OCI-LY1 (cell line): ENCODE data around the gene HTRA3.

Experiments used
- H2AFZ ChIP-seq: fragments of 200-600 bp; sonication (generic), shearing (Covaris generic); 2 replicates; pipeline ENCODE4 v1.6.0; 2014; ENCODE audit warnings: antibody characterized with exemption, mild to moderate bottlenecking, low read length
- H3F3A ChIP-seq: fragments of 200-600 bp; sonication (generic), shearing (Covaris generic); 2 replicates; pipeline ENCODE4 v1.6.0; 2014; ENCODE audit warnings: mild to moderate bottlenecking, antibody characterized with exemption, low read length, moderate library complexity; ENCODE audit not compliant: insufficient read depth
- H3K27ac ChIP-seq: fragments of 200-600 bp; sonication (generic); 2 replicates; pipeline ENCODE4 v1.5.1; 2014; ENCODE audit warnings: low read length, mixed run types, mild to moderate bottlenecking, low read depth; ENCODE audit not compliant: poor library complexity, severe bottlenecking
- H3K27me3 ChIP-seq: fragments of 200-600 bp; sonication (generic); 2 replicates; pipeline ENCODE4 v1.6.0; 2014; ENCODE audit warnings: antibody characterized with exemption, mild to moderate bottlenecking, low read length, moderate library complexity; ENCODE audit not compliant: insufficient read depth
- H3K36me3 ChIP-seq: fragments of 200-600 bp; sonication (generic); 2 replicates; pipeline ENCODE4 v1.6.1; 2014; ENCODE audit warnings: mild to moderate bottlenecking, antibody characterized with exemption, low read length, moderate library complexity, mixed read lengths; ENCODE audit not compliant: insufficient read depth
- H3K4me1 ChIP-seq: fragments of 200-600 bp; sonication (generic); 2 replicates; pipeline ENCODE4 v1.5.1; 2014; ENCODE audit warnings: mild to moderate bottlenecking, low read length, moderate library complexity; ENCODE audit not compliant: insufficient read depth, severe bottlenecking
- H3K4me2 ChIP-seq: fragments of 200-600 bp; sonication (generic), shearing (Covaris generic); 2 replicates; pipeline ENCODE4 v1.6.1; 2014; ENCODE audit warnings: low read length
- H3K4me3 ChIP-seq: fragments of 200-600 bp; sonication (generic); 2 replicates; pipeline ENCODE4 v1.5.1; 2014; ENCODE audit warnings: low read length, low read depth, mild to moderate bottlenecking, mixed read lengths; ENCODE audit not compliant: poor library complexity, severe bottlenecking
- H3K79me2 ChIP-seq: fragments of 200-600 bp; shearing (Covaris generic); 2 replicates; pipeline ENCODE4 v1.6.1; 2016; ENCODE audit warnings: mixed run types, low read length, mixed read lengths; ENCODE audit not compliant: insufficient read depth
- H3K9ac ChIP-seq: fragments of 200-600 bp; sonication (generic), shearing (Covaris generic); 2 replicates; pipeline ENCODE4 v1.6.1; 2014; ENCODE audit warnings: mild to moderate bottlenecking, low read length, mixed read lengths
- H3K9me2 ChIP-seq: fragments of 200-600 bp; sonication (generic), shearing (Covaris generic); 2 replicates; pipeline ENCODE4 v1.6.1; 2014; ENCODE audit warnings: low read depth, mild to moderate bottlenecking, low read length, mixed read lengths
- H3K9me3 ChIP-seq: fragments of 200-600 bp; shearing (Covaris generic); 2 replicates; pipeline ENCODE4 v1.6.1; 2014; ENCODE audit warnings: low read length, mixed read lengths
- H4K20me1 ChIP-seq: fragments of 200-600 bp; sonication (generic), shearing (Covaris generic); 2 replicates; pipeline ENCODE4 v1.6.0; 2016; ENCODE audit warnings: mild to moderate bottlenecking, low read length; ENCODE audit not compliant: insufficient read depth
- CTCF ChIP-seq: fragments of 200-600 bp; sonication (generic), shearing (Covaris generic); IDR thresholded peaks from 2 replicates; pipeline ENCODE4 v1.5.1; 2017; ENCODE audit warnings: mild to moderate bottlenecking, antibody characterized with exemption, low read length, moderate library complexity, mixed read lengths
- EZH2 ChIP-seq: fragments of 200-600 bp; sonication (generic), shearing (Covaris generic); IDR thresholded peaks from 2 replicates; pipeline ENCODE4 v1.8.0; 2017; ENCODE audit warnings: borderline replicate concordance, mixed run types, mild to moderate bottlenecking, antibody characterized with exemption, low read length, moderate library complexity, mixed read lengths

HTRA3 gene

GRCh38 chr4:8286719-8287342 lies 17.3 kb downstream of the HTRA3 start:
- Histone ChIP-seq H3K36me3 (no peaks in the 10 kb centered on the region), H3K9me2 (no peaks in the 10 kb centered on the region), H3K79me2 (no peaks in the 10 kb centered on the region), H3K4me1 (peaks cover 43% of the 10 kb centered on the region), H2AFZ (no peak overlapping the region), H3K4me3 (no peak overlapping the region), H4K20me1 (no peaks in the 10 kb centered on the region), H3K9me3 (no peaks in the 10 kb centered on the region), H3K4me2 (no peak overlapping the region), H3K27ac (no peak overlapping the region), H3F3A (no peaks in the 10 kb centered on the region), H3K9ac (no peak overlapping the region), H3K27me3 (peaks cover 4% of the 10 kb centered on the region; the same call in 1 of the 2 replicates)
- no peak for TF ChIP-seq CTCF
- TF ChIP-seq EZH2: no peak

- Histone ChIP-seq H3K27ac (no peak overlapping the region), H3K4me3 (no peak overlapping the region), H3K9me3 (no peaks in the 10 kb centered on the region), H4K20me1 (no peaks in the 10 kb centered on the region), H3F3A (no peaks in the 10 kb centered on the region), H3K4me2 (no peak overlapping the region), H3K79me2 (no peaks in the 10 kb centered on the region), H3K9ac (no peak overlapping the region), H3K36me3 (no peaks in the 10 kb centered on the region), H3K4me1 (peaks cover 43% of the 10 kb centered on the region), H3K27me3 (no peaks in the 10 kb centered on the region), H3K9me2 (no peaks in the 10 kb centered on the region), H2AFZ (no peak overlapping the region)
- no peak for TF ChIP-seq EZH2
- TF ChIP-seq CTCF: no peak
Measured at GRCh38 chr4:8287343-8288280, 18.1 kb downstream of the HTRA3 start.

DNA sequence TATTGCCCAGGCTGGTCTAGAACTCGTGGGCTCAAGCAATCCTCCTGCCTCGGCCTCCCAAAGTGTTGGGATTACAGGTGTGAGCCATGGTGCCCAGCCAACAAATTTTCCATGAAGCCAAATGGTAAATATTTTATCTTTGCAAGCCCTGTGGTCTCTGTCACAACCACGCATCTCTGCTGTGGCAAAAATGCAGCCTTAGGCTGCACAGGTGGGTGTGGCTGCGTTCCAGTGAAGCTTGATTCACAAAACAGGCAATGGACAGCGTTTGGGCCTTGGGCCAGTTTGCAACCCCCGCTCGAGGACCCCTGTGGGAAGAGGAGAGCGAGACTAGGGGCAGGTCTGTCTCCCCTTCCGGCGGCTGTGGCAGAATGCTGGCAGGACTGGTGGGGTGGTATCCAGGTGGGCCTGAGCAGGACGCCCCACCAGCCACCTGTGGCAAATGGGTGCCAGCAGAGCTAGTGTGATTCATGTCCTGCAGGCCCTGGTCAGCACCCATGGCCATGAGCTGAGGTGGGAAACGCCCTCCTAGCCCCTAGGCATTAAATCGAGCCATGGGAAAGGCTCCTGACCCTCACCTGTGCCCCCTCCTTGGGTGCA lies 19.7 kb downstream of the HTRA3 start:
- no peak overlapping the region for H3K9ac ChIP-seq
- H3K9me2 ChIP-seq: no peaks in the 10 kb centered on the region
- no peak overlapping the region for H3K4me2 ChIP-seq
- no peaks in the 10 kb centered on the region for H3K36me3 ChIP-seq
- H4K20me1 ChIP-seq: no peaks in the 10 kb centered on the region
- no peaks in the 10 kb centered on the region for H3K79me2 ChIP-seq
- no peak overlapping the region for H3K4me3 ChIP-seq
- H3K9me3 ChIP-seq: no peaks in the 10 kb centered on the region
- H3K27ac ChIP-seq: no peak overlapping the region
- H3K4me1 ChIP-seq: peaks cover 31% of the 10 kb centered on the region
- TF ChIP-seq CTCF (no peak), EZH2 (no peak)
- H3F3A ChIP-seq: no peaks in the 10 kb centered on the region
- no peak overlapping the region for H2AFZ ChIP-seq
- no peaks in the 10 kb centered on the region for H3K27me3 ChIP-seq
